Gastrocnemius medialis (tissue), 4 donors: ENCODE measurements around the gene MAP2.

ENCODE experiments used
- CTCF ChIP-seq, 5 experiments: fragments of 450-650 bp in 3 of 5; fragments of 200-600 bp in 2 of 5; sonication (generic) in 2 of 5; IDR thresholded peaks in 4 of 5; conservative IDR thresholded peaks in 1 of 5; 1 replicate in 4 of 5; 2 replicates in 1 of 5; pipeline ENCODE4 v1.5.1; 2016 to 2019; ENCODE audit warnings: antibody characterized with exemption in 5 of 5, mild to moderate bottlenecking in 3 of 5, moderate library complexity in 3 of 5
- POLR2A ChIP-seq, 2 donors: fragments of 450-650 bp; IDR thresholded peaks; one replicate each; pipeline ENCODE4 v1.6.1; 2017; ENCODE audit warnings: antibody characterized with exemption in 2 of 2, mild to moderate bottlenecking in 2 of 2, moderate library complexity in 2 of 2

DNA sequence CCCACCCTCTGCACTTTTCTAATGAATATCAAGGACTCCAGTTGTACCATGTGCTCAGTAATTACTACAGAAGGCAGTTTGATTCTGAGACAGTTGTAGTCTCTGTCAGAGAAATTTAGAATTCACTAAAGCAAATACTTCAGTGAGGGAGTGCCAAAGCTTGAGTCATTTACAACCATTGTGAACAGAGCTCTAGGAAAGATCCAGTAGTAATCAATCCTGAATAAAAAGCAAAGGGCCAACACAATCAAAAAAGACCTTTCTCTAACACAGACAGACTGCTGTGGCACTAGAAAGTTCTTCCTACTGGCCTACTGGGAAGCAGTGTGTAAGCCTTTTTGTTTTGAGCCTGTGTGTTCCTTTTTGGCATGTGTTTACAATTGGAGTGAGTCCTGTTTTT lies 212.2 kb downstream of the MAP2 start:
- TF ChIP-seq CTCF (IDR thresholded peaks at IDR 0.05 in 4 of 5, conservative IDR thresholded peaks at IDR 0.05 in 1 of 5) = no peak
- no peak for TF ChIP-seq POLR2A (IDR thresholded peaks at IDR 0.05)
